Nephron (organoid): Measurements from ENCODE around the gene DHRSX.

Experiments used
- H3K27ac Mint-ChIP-seq, 3 experiments: 2 replicates each; pipeline ENCODE4 v1.8.0; 2020; ENCODE audit warnings: mixed read lengths in 3 of 3, mild to moderate bottlenecking in 2 of 3, moderate library complexity in 1 of 3
- H3K27me3 Mint-ChIP-seq: 2 replicates; pipeline ENCODE4 v1.8.0; 2021; ENCODE audit warnings: low read depth, mild to moderate bottlenecking, moderate library complexity, mixed read lengths
- H3K36me3 Mint-ChIP-seq: 2 replicates; pipeline ENCODE4 v1.8.0; 2020; ENCODE audit warnings: low read depth, mixed read lengths
- H3K4me1 Mint-ChIP-seq: 2 replicates; pipeline ENCODE4 v1.8.0; 2020; ENCODE audit warnings: mixed read lengths
- H3K4me3 Mint-ChIP-seq, 3 experiments: 2 replicates each; pipeline ENCODE4 v1.8.0; 2020; ENCODE audit warnings: mild to moderate bottlenecking in 3 of 3, mixed read lengths in 3 of 3, moderate library complexity in 2 of 3
- H3K9me3 Mint-ChIP-seq: 2 replicates; pipeline ENCODE4 v1.8.0; 2020; ENCODE audit warnings: mixed read lengths
- TF ChIP-seq, protein P1 (sequence below), 3 experiments: fragments of 200-600 bp; sonication (generic); IDR thresholded peaks; one replicate each; pipeline ENCODE4 v1.5.0; 2021; ENCODE audit warnings: antibody characterized with exemption in 3 of 3; ENCODE audit not compliant: unreplicated experiment in 3 of 3

DHRSX gene

GRCh38 chrX:2185341-2186082, 315.3 kb downstream of the DHRSX start:
- H3K27ac Mint-ChIP-seq = no peak overlapping the region
- H3K4me3 Mint-ChIP-seq = no peak overlapping the region
- TF ChIP-seq, protein P1, sequence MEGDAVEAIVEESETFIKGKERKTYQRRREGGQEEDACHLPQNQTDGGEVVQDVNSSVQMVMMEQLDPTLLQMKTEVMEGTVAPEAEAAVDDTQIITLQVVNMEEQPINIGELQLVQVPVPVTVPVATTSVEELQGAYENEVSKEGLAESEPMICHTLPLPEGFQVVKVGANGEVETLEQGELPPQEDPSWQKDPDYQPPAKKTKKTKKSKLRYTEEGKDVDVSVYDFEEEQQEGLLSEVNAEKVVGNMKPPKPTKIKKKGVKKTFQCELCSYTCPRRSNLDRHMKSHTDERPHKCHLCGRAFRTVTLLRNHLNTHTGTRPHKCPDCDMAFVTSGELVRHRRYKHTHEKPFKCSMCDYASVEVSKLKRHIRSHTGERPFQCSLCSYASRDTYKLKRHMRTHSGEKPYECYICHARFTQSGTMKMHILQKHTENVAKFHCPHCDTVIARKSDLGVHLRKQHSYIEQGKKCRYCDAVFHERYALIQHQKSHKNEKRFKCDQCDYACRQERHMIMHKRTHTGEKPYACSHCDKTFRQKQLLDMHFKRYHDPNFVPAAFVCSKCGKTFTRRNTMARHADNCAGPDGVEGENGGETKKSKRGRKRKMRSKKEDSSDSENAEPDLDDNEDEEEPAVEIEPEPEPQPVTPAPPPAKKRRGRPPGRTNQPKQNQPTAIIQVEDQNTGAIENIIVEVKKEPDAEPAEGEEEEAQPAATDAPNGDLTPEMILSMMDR (IDR thresholded peaks at IDR 0.05; ENCODE audit: unreplicated experiment in 3 of 3) = no peak
- peaks cover 10% of the 10 kb centered on the region for H3K36me3 Mint-ChIP-seq
- H3K4me1 Mint-ChIP-seq = peaks cover 15% of the 10 kb centered on the region
- peaks cover 12% of the 10 kb centered on the region for H3K9me3 Mint-ChIP-seq
- no peaks in the 10 kb centered on the region for H3K27me3 Mint-ChIP-seq

DNA sequence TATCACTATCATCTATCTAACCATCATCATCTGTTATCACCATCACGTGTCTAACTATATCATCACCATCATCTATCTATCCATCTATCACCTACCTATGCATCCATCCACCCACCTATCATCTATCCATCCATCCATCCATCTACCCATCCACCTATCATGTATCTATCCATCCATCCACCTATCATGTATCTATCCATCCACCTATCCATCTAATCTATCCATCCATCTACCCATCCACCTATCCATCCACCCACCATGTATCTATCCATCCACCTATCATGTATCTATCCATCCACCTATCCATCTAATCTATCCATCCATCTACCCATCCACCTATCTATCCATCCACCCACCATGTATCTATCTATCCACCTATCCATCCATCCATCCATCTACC, 316.7 kb downstream of the DHRSX start:
- Mint-ChIP-seq H3K4me3 (no peak overlapping the region), H3K4me1 (peaks cover 15% of the 10 kb centered on the region), H3K27ac (no peak overlapping the region), H3K9me3 (peaks cover 12% of the 10 kb centered on the region), H3K36me3 (peaks cover 10% of the 10 kb centered on the region), H3K27me3 (no peaks in the 10 kb centered on the region)
- TF ChIP-seq, protein P1 (IDR thresholded peaks at IDR 0.05; ENCODE audit: unreplicated experiment in 3 of 3) = no peak

DNA sequence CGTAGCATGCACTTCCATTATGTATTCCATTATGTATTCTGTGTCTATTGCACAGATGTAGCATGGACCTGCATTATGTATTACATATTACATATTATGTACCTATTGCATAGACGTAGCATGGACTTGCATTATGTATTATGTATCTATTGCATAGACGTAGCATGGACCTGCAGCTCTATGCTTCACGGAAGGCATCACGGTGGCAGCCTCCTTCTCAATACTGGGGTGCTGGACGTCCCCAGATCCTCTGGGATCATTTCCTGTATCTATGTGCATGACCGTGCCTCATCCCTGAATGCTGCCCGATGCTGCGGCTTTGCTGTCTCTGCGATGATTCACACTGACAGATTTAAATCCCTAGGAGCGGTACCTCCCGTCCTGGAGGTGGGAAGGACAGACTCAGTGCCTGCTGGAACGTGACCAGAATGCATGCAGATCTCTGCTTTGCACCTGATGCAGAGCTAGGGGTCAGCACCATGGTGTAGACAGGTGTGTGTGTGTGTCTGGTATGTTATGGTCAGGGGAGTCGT, 317.5 kb downstream of the DHRSX start:
- H3K36me3 Mint-ChIP-seq = peaks cover 9% of the 10 kb centered on the region
- H3K27me3 Mint-ChIP-seq = no peaks in the 10 kb centered on the region
- H3K9me3 Mint-ChIP-seq = peaks cover 9% of the 10 kb centered on the region
- no peak overlapping the region for H3K4me3 Mint-ChIP-seq
- TF ChIP-seq, protein P1 (IDR thresholded peaks at IDR 0.05; ENCODE audit: unreplicated experiment in 3 of 3) = no peak
- peaks cover 9% of the 10 kb centered on the region for H3K4me1 Mint-ChIP-seq
- H3K27ac Mint-ChIP-seq = no peak overlapping the region

GRCh38 chrX:2177541-2177940, 323.2 kb downstream of the DHRSX start:
- peaks cover 2% of the 10 kb centered on the region for H3K4me1 Mint-ChIP-seq
- H3K27ac Mint-ChIP-seq = no peak overlapping the region
- TF ChIP-seq, protein P1 (IDR thresholded peaks at IDR 0.05; ENCODE audit: unreplicated experiment in 3 of 3) = no peak
- no peaks in the 10 kb centered on the region for H3K36me3 Mint-ChIP-seq
- no peaks in the 10 kb centered on the region for H3K27me3 Mint-ChIP-seq
- no peaks in the 10 kb centered on the region for H3K9me3 Mint-ChIP-seq
- H3K4me3 Mint-ChIP-seq = no peak overlapping the region

GRCh38 chrX:2176733-2177132, 324.0 kb downstream of the DHRSX start:
- H3K9me3 Mint-ChIP-seq = no peaks in the 10 kb centered on the region
- H3K27ac Mint-ChIP-seq = no peak overlapping the region
- H3K36me3 Mint-ChIP-seq = no peaks in the 10 kb centered on the region
- no peaks in the 10 kb centered on the region for H3K27me3 Mint-ChIP-seq
- H3K4me3 Mint-ChIP-seq = no peak overlapping the region
- TF ChIP-seq, protein P1 (IDR thresholded peaks at IDR 0.05; ENCODE audit: unreplicated experiment in 3 of 3) = no peak
- no peaks in the 10 kb centered on the region for H3K4me1 Mint-ChIP-seq

GRCh38 chrX:2176274-2176673, 324.5 kb downstream of the DHRSX start:
- Mint-ChIP-seq H3K4me1 (no peaks in the 10 kb centered on the region), H3K36me3 (no peaks in the 10 kb centered on the region), H3K4me3 (no peak overlapping the region), H3K27me3 (no peaks in the 10 kb centered on the region), H3K9me3 (no peaks in the 10 kb centered on the region), H3K27ac (peak overlapping the region in 1 of 3 experiments; percentile 67)
- TF ChIP-seq, protein P1 (IDR thresholded peaks at IDR 0.05; ENCODE audit: unreplicated experiment in 3 of 3) = no peak
